Measurements from ENCODE around the gene GPR137B. TPM values are rescaled to one million over a fixed set of nuclear protein-coding genes. Genes with fewer than 3 reads are reported as not detected.
"Not testable (repeated sequence)": the region's sequence is repeated elsewhere in the genome, so short reads cannot be mapped to it uniquely, and the experiment has no call there.

GPR137B gene
- total and polyA plus RNA-seq, 9 of the 15 experiments (the other 6 are each of a cell fraction or from before 2014, with no cell fraction given), result 0.04 to 1.0 (median 0.62) TPM

- POLR2A ChIA-PET; H3K9me1 ChIP-seq (ENCODE audit: control insufficient read depth, insufficient read depth, low read length); H3K4me3 ChIP-seq; H3K79me2 ChIP-seq (ENCODE audit: control insufficient read depth, insufficient read depth, low read length); H3K9ac ChIP-seq (ENCODE audit: insufficient read depth in 1 of 2, low read depth in 2 of 2, low read length in 2 of 2); FAIRE-seq; intact Hi-C loops (cut with micrococcal nuclease); H4K20me1 ChIP-seq (replicated peaks; ENCODE audit: control insufficient read depth, insufficient read depth, low read length); BruUV-seq (replicated peaks); CTCF ChIA-PET (ENCODE audit: low intra/inter-chr PET ratio); H3K4me2 ChIP-seq (ENCODE audit: insufficient read depth, low read length); in situ Hi-C loops (cut with MboI); H3K4me1 ChIP-seq (replicated peaks in 1 of 2; ENCODE audit: control insufficient read depth in 2 of 2, insufficient read depth in 2 of 2, low read length in 2 of 2); H3K9me3 ChIP-seq (replicated peaks; ENCODE audit: control insufficient read depth, insufficient read depth, low read depth, low read length); ATAC-seq; H2AFZ ChIP-seq (ENCODE audit: low read depth, low read length); H3K36me3 ChIP-seq (ENCODE audit: control insufficient read depth, insufficient read depth, low read length); TF ChIP-seq NR2C2 (CRISPR knock-in tag; IDR thresholded peaks at IDR 0.05); JUN (CRISPR knock-in tag; IDR thresholded peaks at IDR 0.05; ENCODE audit: borderline replicate concordance); TEAD4 (CRISPR knock-in tag; IDR thresholded peaks at IDR 0.05; ENCODE audit: borderline replicate concordance): not testable (repeated sequence)
- peak in 1 of 4 experiments; percentile 74 for DNase-seq (ENCODE audit: extremely low read depth in 1 of 4, low spot score in 3 of 4)
- Histone ChIP-seq H3K27ac (ENCODE audit: extremely low read depth, low read depth, low read length) (peak overlapping the region; percentile 0; the same call in 2 of the 3 replicates), H3K27me3 (ENCODE audit: control insufficient read depth in 2 of 2, insufficient read depth in 2 of 2, low read length in 2 of 2) (peaks cover 0 to 26% of the 10 kb centered on the region in 2 experiments; a peak in 2 of 5 replicates)
- under 1% methylated on average over 15 of the region's 15 CpGs for WGBS (ENCODE audit: insufficient coverage, low coverage, missing lambda C conversion rate)
- TF ChIP-seq NR2C2 (tag; IDR thresholded peaks at IDR 0.05) (0 out of 2 replicates have a peak, but pooled peaks have one; percentile 25), HNRNPLL (IDR thresholded peaks at IDR 0.05; ENCODE audit: low read depth, low read length, poor library complexity, severe bottlenecking) (peak; percentile 70), CBX3 (IDR thresholded peaks at IDR 0.05; ENCODE audit: borderline replicate concordance in 1 of 2, low read length in 2 of 2) (peak in 1 of 2 experiments; percentile 10; a peak in 1 of 3 replicates), ZMIZ1 (IDR thresholded peaks at IDR 0.05; ENCODE audit: low read depth in 2 of 2, low read length in 2 of 2) (0 out of 4 replicates have a peak, but pooled peaks of 1 of the 2 experiments have one; percentile 43), CCAR2 (IDR thresholded peaks at IDR 0.05; ENCODE audit: low read depth, low read length) (0 out of 2 replicates have a peak, but pooled peaks have one; percentile 60), JUN (IDR thresholded peaks at IDR 0.05; ENCODE audit: borderline replicate concordance, low read depth, low read length) (peak; percentile 92), EP300 (IDR thresholded peaks at IDR 0.05; ENCODE audit: low read length) (peak; percentile 61), TEAD4 (IDR thresholded peaks at IDR 0.05; ENCODE audit: low read length) (0 out of 2 replicates have a peak, but pooled peaks have one; percentile 12), ETS1 (conservative IDR thresholded peaks at IDR 0.05; ENCODE audit: control insufficient read depth, low read depth, low read length) (0 out of 2 replicates have a peak, but pooled peaks have one; percentile 37), PRMT5 (CRISPR knock-in tag; IDR thresholded peaks at IDR 0.05) (0 out of 2 replicates have a peak, but pooled peaks have one; percentile 72)
These were observed 45.5 kb upstream of the GPR137B start for GRCh38 chr1:236096660-236097482.

Measured in K562 (cell line).